Renal cortex interstitium (tissue), 11 donors: Measurements from ENCODE around the gene SPSB3. TPM values are rescaled to one million over a fixed set of nuclear protein-coding genes. Genes with fewer than 3 reads are reported as not detected.

Experiments
- DNase-seq, 11 donors: peaks; one replicate each; pipeline ENCODE4 v3.0.0-alpha.2; 2013; ENCODE audit warnings: low read depth in 9 of 11, low spot score in 4 of 11; ENCODE audit errors: extremely low read depth in 1 of 11
- polyA plus RNA-seq, 3 donors: library from polyadenylated mRNA; unstranded; fragments of 120-200 nt; gene quantifications; one replicate each; pipeline ENCODE4 v1.2.1, GENCODE V29; 2013; ENCODE audit not compliant: insufficient read length in 3 of 3

The SPSB3 gene
- polyA plus RNA-seq, 3 donors = 28.2 to 49.1 (median 46.0) TPM

GRCh38 chr16:1770328-1771187, 11.8 kb downstream of the SPSB3 start:
- DNase-seq = no peak

- DNase-seq = no peak
Observed at GRCh38 chr16:1769402-1770300, 12.7 kb downstream of the SPSB3 start.

GRCh38 chr16:1768767-1769401, 13.5 kb downstream of the SPSB3 start:
- no peak for DNase-seq

- DNase-seq = no peak
Observed at GRCh38 chr16:1768061-1768766, 14.2 kb downstream of the SPSB3 start.

- no peak for DNase-seq
Observed at GRCh38 chr16:1767116-1767994, 15.0 kb downstream of the SPSB3 start.

GRCh38 chr16:1766701-1767100, 15.7 kb downstream of the SPSB3 start:
- DNase-seq = no peak

GRCh38 chr16:1766231-1766630, 16.1 kb downstream of the SPSB3 start:
- no peak for DNase-seq

- no peak for DNase-seq
Observed at GRCh38 chr16:1765826-1766225, 16.5 kb downstream of the SPSB3 start.

GRCh38 chr16:1764971-1765370, 17.4 kb downstream of the SPSB3 start:
- no peak for DNase-seq

- peak in 1 of 11 donors; percentile 50 for DNase-seq
Observed at GRCh38 chr16:1763521-1764511, 18.6 kb downstream of the SPSB3 start.

GRCh38 chr16:1762879-1763520, 19.4 kb downstream of the SPSB3 start:
- DNase-seq = no peak

- no peak for DNase-seq
Observed at GRCh38 chr16:1762196-1762878, 20.0 kb downstream of the SPSB3 start.

GRCh38 chr16:1761751-1762150, 20.6 kb downstream of the SPSB3 start:
- no peak for DNase-seq

- DNase-seq = no peak
Observed at GRCh38 chr16:1760911-1761310, 21.5 kb downstream of the SPSB3 start.

GRCh38 chr16:1759511-1759910, 22.9 kb downstream of the SPSB3 start:
- no peak for DNase-seq

GRCh38 chr16:1758923-1759322, 23.4 kb downstream of the SPSB3 start:
- DNase-seq = no peak
